IMR-90 (cell line): ENCODE data around the gene LLGL1. TPM values are rescaled to one million over a fixed set of nuclear protein-coding genes. Genes with fewer than 3 reads are reported as not detected.
A peak's percentile ranks its signal among the peaks of the same experiment; 100 is the strongest.

Experiments
- ATAC-seq: fragments of 200-7000 bp; cut with Tn5 transposase; 2 replicates; pipeline ENCODE4 v1.9.1; 2020; ENCODE audit warnings: low read depth, mild to moderate bottlenecking, moderate library complexity
- BruUV-seq: library from RNA; stranded (reverse); fragments of 400-500 nt; replicated peaks from 2 replicates; lab custom pipeline; 2021; lab: Mats Ljungman, UMichigan
- CTCF ChIA-PET: fragments of 300-600 bp; formaldehyde crosslinking; extraction: SDS; loops from one replicate; lab custom pipeline; 2021; ENCODE audit warnings: antibody characterized with exemption; lab: Yijun Ruan, JAX
- POLR2A ChIA-PET: fragments of 300-600 bp; sonication (Branson Sonifier 250); formaldehyde crosslinking; loops from one replicate; lab custom pipeline; 2022; ENCODE audit warnings: antibody characterized with exemption; ENCODE audit not compliant: unreplicated experiment; lab: Charles Lee
- DNase-seq: peaks from one replicate; pipeline ENCODE4 v3.0.0; 2013
- H2AFZ ChIP-seq: replicated peaks from 2 replicates; pipeline ENCODE3; 2013; ENCODE audit warnings: low read length, mild to moderate bottlenecking; ENCODE audit not compliant: poor library complexity
- H2AK5ac ChIP-seq: 2 replicates; pipeline ENCODE4 v1.6.1; 2013; ENCODE audit warnings: low read depth, low read length, inconsistent platforms
- H2AK9ac ChIP-seq: replicated peaks from 2 replicates; pipeline ENCODE3; 2013; ENCODE audit warnings: mild to moderate bottlenecking, low read depth, low read length, moderate library complexity; ENCODE audit not compliant: poor library complexity
- H2BK120ac ChIP-seq: 2 replicates; pipeline ENCODE4 v1.6.1; 2013; ENCODE audit warnings: low read depth, low read length, inconsistent platforms
- H2BK15ac ChIP-seq: 3 replicates; pipeline ENCODE4 v1.6.1; 2013; ENCODE audit warnings: low read depth, low read length, inconsistent platforms
- H2BK20ac ChIP-seq: 2 replicates; pipeline ENCODE4 v1.6.1; 2013; ENCODE audit warnings: low read depth, mild to moderate bottlenecking, inconsistent platforms, low read length, moderate library complexity
- H2BK5ac ChIP-seq: 2 replicates; pipeline ENCODE4 v1.6.1; 2013; ENCODE audit warnings: mild to moderate bottlenecking, low read depth, low read length, inconsistent platforms; ENCODE audit not compliant: poor library complexity, severe bottlenecking
- H3K14ac ChIP-seq: replicated peaks from 2 replicates; pipeline ENCODE4 v1.6.1; 2013; ENCODE audit warnings: low read depth, low read length, inconsistent platforms
- H3K18ac ChIP-seq: 2 replicates; pipeline ENCODE4 v1.6.1; 2013; ENCODE audit warnings: low read depth, low read length, control low read depth
- H3K23ac ChIP-seq: 2 replicates; pipeline ENCODE4 v1.6.1; 2013; ENCODE audit warnings: low read depth, low read length, inconsistent platforms
- H3K27ac ChIP-seq: 2 replicates; pipeline ENCODE4 v1.5.1; 2013; ENCODE audit warnings: mild to moderate bottlenecking, control low read depth, low read length; ENCODE audit not compliant: insufficient read depth
- H3K27me3 ChIP-seq: 2 replicates; pipeline ENCODE4 v1.6.1; 2013; ENCODE audit warnings: low read length; ENCODE audit not compliant: control insufficient read depth, insufficient read depth
- H3K36me3 ChIP-seq: 2 replicates; pipeline ENCODE4 v1.6.1; 2013; ENCODE audit warnings: low read length, mixed read lengths; ENCODE audit not compliant: control insufficient read depth, insufficient read depth
- H3K4ac ChIP-seq: 2 replicates; pipeline ENCODE4 v1.6.1; 2013; ENCODE audit warnings: low read depth, low read length, inconsistent platforms
- H3K4me1 ChIP-seq: 2 replicates; pipeline ENCODE4 v1.6.1; 2013; ENCODE audit warnings: low read length, mixed read lengths; ENCODE audit not compliant: control insufficient read depth, insufficient read depth
- H3K4me2 ChIP-seq: 2 replicates; pipeline ENCODE4 v1.6.1; 2013; ENCODE audit warnings: low read depth, mild to moderate bottlenecking, control low read depth, low read length, moderate library complexity
- H3K4me3 ChIP-seq: 2 replicates; pipeline ENCODE4 v1.5.1; 2013; ENCODE audit warnings: low read depth, mild to moderate bottlenecking, control low read depth, low read length, moderate library complexity; ENCODE audit not compliant: insufficient read depth
- H3K56ac ChIP-seq: 2 replicates; pipeline ENCODE4 v1.6.1; 2013; ENCODE audit warnings: low read length, inconsistent platforms; ENCODE audit not compliant: insufficient read depth; ENCODE audit errors: extremely low read depth
- H3K79me1 ChIP-seq, 2 experiments: 2 replicates each; pipeline ENCODE4 v1.6.1; 2013; ENCODE audit warnings: low read length in 2 of 2, inconsistent platforms in 1 of 2, low read depth in 1 of 2
- H3K9ac ChIP-seq: 2 replicates; pipeline ENCODE4 v1.6.1; 2013; ENCODE audit warnings: low read depth, low read length, control low read depth
- H3K9me1 ChIP-seq: 2 replicates; pipeline ENCODE4 v1.6.1; 2013; ENCODE audit warnings: low read length, inconsistent platforms; ENCODE audit not compliant: insufficient read depth
- H3K9me3 ChIP-seq: 2 replicates; pipeline ENCODE4 v1.6.1; 2013; ENCODE audit warnings: low read length; ENCODE audit not compliant: control insufficient read depth, insufficient read depth
- H4K20me1 ChIP-seq: 2 replicates; pipeline ENCODE4 v1.6.1; 2013; ENCODE audit warnings: low read length, inconsistent platforms; ENCODE audit not compliant: insufficient read depth
- H4K5ac ChIP-seq: 2 replicates; pipeline ENCODE4 v1.6.1; 2013; ENCODE audit warnings: mild to moderate bottlenecking, low read depth, low read length, control low read depth
- H4K8ac ChIP-seq, 2 experiments: 2 replicates each; pipeline ENCODE4 v1.6.1; 2013; ENCODE audit warnings: low read depth in 2 of 2, low read length in 2 of 2, control low read depth in 1 of 2, inconsistent platforms in 1 of 2
- H4K91ac ChIP-seq: 2 replicates; pipeline ENCODE4 v1.6.1; 2013; ENCODE audit warnings: low read depth, low read length, inconsistent platforms; ENCODE audit not compliant: insufficient read depth
- POLR2A ChIP-seq: IDR thresholded peaks from 2 replicates; pipeline ENCODE4 v1.6.1; 2012; ENCODE audit warnings: mild to moderate bottlenecking, low read depth, low read length
- RFX5 ChIP-seq: IDR thresholded peaks from 2 replicates; pipeline ENCODE4 v1.8.0; 2012; ENCODE audit warnings: low read depth, mild to moderate bottlenecking, low read length, moderate library complexity
- WGBS, 2 experiments: methylation state at CpG; one replicate each; pipeline versions ENCODE4 v1.1.5 to v1.1.7; 2013; ENCODE audit warnings: missing lambda C conversion rate in 2 of 2; ENCODE audit not compliant: insufficient read length in 1 of 2; ENCODE audit errors: extremely low coverage in 2 of 2; 5-methylcytosine and 5-hydroxymethylcytosine counted together
- dilution Hi-C: fragments of 300-500 bp; cut with HindIII; formaldehyde crosslinking; loops from one replicate; pipeline ENCODE4 v1.14.3; 2018; ENCODE audit warnings: low sequenced_read_pairs; ENCODE audit not compliant: unreplicated experiment
- in situ Hi-C: fragments of 300-500 bp; cut with MboI; formaldehyde crosslinking; loops from 3 replicates; pipeline ENCODE4 v1.14.3; 2019; ENCODE audit warnings: low sequenced_read_pairs, inconsistent platforms, mixed read lengths
- intact Hi-C: fragments of 100-400 bp; cut with micrococcal nuclease; formaldehyde crosslinking; loops from 2 replicates; pipeline ENCODE4 v1.10.0; 2022
- polyA plus RNA-seq, 3 experiments: library from polyadenylated mRNA; depleted of rRNA; stranded (reverse); fragments of >200 nt; gene quantifications; 2 replicates each; pipeline ENCODE4 v1.2.3, GENCODE V29; 2012; ENCODE audit warnings: low replicate concordance in 1 of 3
- total RNA-seq: library from RNA; depleted of rRNA; stranded (reverse); fragments of >200 nt; gene quantifications from 2 replicates; pipeline ENCODE4 v1.2.3, GENCODE V29; 2012

LLGL1 gene
- total and polyA plus RNA-seq, 2 of the 4 experiments (the other 2 are of a cell fraction) = 40.1 to 52.9 TPM

DNA sequence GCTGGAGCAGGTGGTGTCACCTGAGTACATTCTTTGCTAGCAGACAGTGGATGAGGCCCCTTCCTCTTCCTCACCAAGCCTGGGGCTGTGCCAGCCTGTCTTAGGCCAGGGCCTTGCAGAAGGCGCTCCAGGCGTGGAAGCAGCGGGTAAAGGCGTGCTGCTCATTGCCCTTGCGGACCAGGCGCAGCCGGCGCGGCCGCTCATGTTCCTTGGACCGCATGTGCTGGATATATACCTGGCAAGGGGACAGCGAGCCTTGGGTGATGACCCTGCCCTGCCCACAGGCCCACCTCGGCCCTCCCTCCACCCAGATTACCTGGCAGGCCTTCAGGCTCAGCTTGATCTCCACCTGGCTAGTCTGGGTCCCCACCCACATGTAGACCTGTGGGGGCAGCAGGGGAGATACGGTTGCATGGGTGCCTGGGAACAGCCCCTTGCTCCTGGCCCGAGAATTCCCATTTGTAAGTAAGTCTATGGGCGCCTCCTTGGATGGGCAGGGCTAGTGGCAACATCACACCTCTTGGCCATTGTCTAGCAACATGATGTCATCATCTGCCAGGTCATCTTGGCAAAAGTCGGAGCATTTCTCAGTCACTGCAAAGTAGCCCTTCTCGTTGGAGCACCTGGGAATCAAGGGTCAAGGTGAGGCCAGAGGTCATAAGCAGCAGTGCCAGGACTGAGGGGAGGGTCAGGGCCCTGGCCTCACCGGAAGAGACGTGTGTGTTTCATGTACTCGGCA is 19.8 kb downstream of the LLGL1 start:
- ChIA-PET CTCF (no interaction called here), POLR2A (no interaction called here)
- H3K4me3 ChIP-seq = no peak overlapping the region
- H3K14ac ChIP-seq = no peak overlapping the region
- H2AK5ac ChIP-seq = no peak overlapping the region
- no peak overlapping the region for H3K4me2 ChIP-seq
- peaks cover 3% of the 10 kb centered on the region for H3K9me1 ChIP-seq
- no peak overlapping the region for H3K56ac ChIP-seq
- H4K20me1 ChIP-seq = peaks cover 35% of the 10 kb centered on the region
- DNase-seq (no peak), ATAC-seq (no peak)
- no peak overlapping the region for H2BK5ac ChIP-seq
- H3K9me3 ChIP-seq = no peaks in the 10 kb centered on the region
- no peak overlapping the region for H2BK20ac ChIP-seq
- no TSS peak for BruUV-seq
- H3K27ac ChIP-seq = no peak overlapping the region
- H3K18ac ChIP-seq = no peak overlapping the region
- peaks cover 3 to 20% of the 10 kb centered on the region in 2 experiments; a peak in 2 of 4 replicates for H3K79me1 ChIP-seq
- H2BK15ac ChIP-seq = no peak overlapping the region
- no peaks in the 10 kb centered on the region for H3K4me1 ChIP-seq
- no peak overlapping the region for H4K8ac ChIP-seq
- intact Hi-C loops = no loop called here
- no peak overlapping the region for H3K9ac ChIP-seq
- H3K4ac ChIP-seq = no peak overlapping the region
- TF ChIP-seq POLR2A = no peak
- peak; percentile 57; the same call in 1 of the 2 replicates for TF ChIP-seq RFX5
- H3K36me3 ChIP-seq = peaks cover 79% of the 10 kb centered on the region
- in situ Hi-C loops = no loop called here
- H3K27me3 ChIP-seq = no peaks in the 10 kb centered on the region
- no peak overlapping the region for H2AK9ac ChIP-seq
- no peak overlapping the region for H4K91ac ChIP-seq
- dilution Hi-C loops = no loop called here
- H3K23ac ChIP-seq = no peak overlapping the region
- no peak overlapping the region for H2BK120ac ChIP-seq
- H4K5ac ChIP-seq = no peak overlapping the region
- H2AFZ ChIP-seq = peak overlapping the region; percentile 32
- 80% methylated on average over 7 of the region's 21 CpGs; no CpG with 5 or more reads in 1 of the 2 experiments for WGBS, 2 experiments
